CD4-positive, alpha-beta T cell treated with Interleukin-15 for 1 hour (primary cell): ENCODE results near the gene RAD23B.

ENCODE experiments used
- DNase-seq: peaks from one replicate; pipeline ENCODE4 v3.0.0-alpha.2; 2020

The RAD23B gene

GRCh38 chr9:107269254-107269653 is 13.8 kb upstream of the RAD23B start:
- DNase-seq, result no peak

- DNase-seq, result no peak
Measured at GRCh38 chr9:107269681-107270080, 13.4 kb upstream of the RAD23B start.

GRCh38 chr9:107270082-107270481 is 13.0 kb upstream of the RAD23B start:
- no peak for DNase-seq

- no peak for DNase-seq
Measured at GRCh38 chr9:107270580-107270979, 12.5 kb upstream of the RAD23B start.

GRCh38 chr9:107273634-107274033 is 9.4 kb upstream of the RAD23B start:
- no peak for DNase-seq

GRCh38 chr9:107274096-107274495 is 9.0 kb upstream of the RAD23B start:
- no peak for DNase-seq

- DNase-seq, result no peak
Measured at GRCh38 chr9:107274953-107275422, 8.1 kb upstream of the RAD23B start.

- DNase-seq, result no peak
Measured at GRCh38 chr9:107275530-107275929, 7.5 kb upstream of the RAD23B start.

- DNase-seq, result no peak
Measured at GRCh38 chr9:107276966-107277710, 5.9 kb upstream of the RAD23B start.

- DNase-seq, result no peak
Measured at GRCh38 chr9:107277801-107278200, 5.3 kb upstream of the RAD23B start.

GRCh38 chr9:107279086-107279485 is 4.0 kb upstream of the RAD23B start:
- DNase-seq, result no peak

- no peak for DNase-seq
Measured at GRCh38 chr9:107280543-107280942, 2.5 kb upstream of the RAD23B start.

- DNase-seq, result no peak
Measured at GRCh38 chr9:107281184-107281583, 1.9 kb upstream of the RAD23B start.

- no peak for DNase-seq
Measured at GRCh38 chr9:107281922-107282667, 984 bp upstream of the RAD23B start.

GRCh38 chr9:107283623-107284616 is 841 bp downstream of the RAD23B start:
- DNase-seq, result peak; percentile 65

- DNase-seq, result no peak
Measured at GRCh38 chr9:107284636-107285035, 1.6 kb downstream of the RAD23B start.

- no peak for DNase-seq
Measured at GRCh38 chr9:107285286-107285685, 2.2 kb downstream of the RAD23B start.

GRCh38 chr9:107286057-107286456 is 3.0 kb downstream of the RAD23B start:
- no peak for DNase-seq

GRCh38 chr9:107288701-107289100 is 5.6 kb downstream of the RAD23B start:
- DNase-seq, result no peak

GRCh38 chr9:107290619-107291018 is 7.5 kb downstream of the RAD23B start:
- DNase-seq, result no peak

- DNase-seq, result no peak
Measured at GRCh38 chr9:107292821-107293542, 9.9 kb downstream of the RAD23B start.

- no peak for DNase-seq
Measured at GRCh38 chr9:107293543-107294085, 10.5 kb downstream of the RAD23B start.
